Urothelium cell line (cell line): ENCODE results near the gene GPC6.

ENCODE experiments used
- DNase-seq: peaks from one replicate; pipeline ENCODE4 v3.0.0; 2011; ENCODE audit warnings: low spot score, mixed read lengths
- FAIRE-seq: peaks from 2 replicates; lab custom pipeline; 2011; peaks lifted over from hg19 to GRCh38; lab: Jason Lieb, UNC

The GPC6 gene

GRCh38 chr13:93996481-93996880, 769.9 kb downstream of the GPC6 start:
- FAIRE-seq, result no peak
- DNase-seq, result no peak

- no peak for FAIRE-seq
Observed at GRCh38 chr13:94006296-94006695, 779.7 kb downstream of the GPC6 start.

GRCh38 chr13:94007072-94007471, 780.5 kb downstream of the GPC6 start:
- no peak for DNase-seq
- FAIRE-seq, result no peak

More at GRCh38 chr13:94006296-94006695, 779.7 kb downstream of the GPC6 start:
- no peak for DNase-seq

DNA sequence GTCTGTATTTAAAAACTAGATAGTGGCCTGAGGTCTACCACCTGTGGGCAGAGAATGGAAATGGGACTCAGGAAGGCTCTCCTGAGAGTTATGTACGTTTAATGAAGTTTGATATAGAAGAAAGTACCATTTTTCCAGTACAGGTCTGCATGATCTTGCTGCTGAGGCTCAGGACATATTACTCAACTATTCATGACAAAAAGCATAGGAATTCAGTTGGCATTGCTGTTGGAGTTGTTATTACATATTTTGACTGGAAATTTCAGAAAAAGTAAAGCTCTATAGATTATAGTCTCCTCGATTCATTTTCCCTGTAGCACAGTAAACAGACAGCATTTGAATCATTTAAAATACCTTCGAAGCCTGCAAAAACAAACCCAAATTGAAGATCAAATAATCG, 783.1 kb downstream of the GPC6 start:
- FAIRE-seq (no peak), DNase-seq (no peak)

- DNase-seq (no peak), FAIRE-seq (no peak)
Observed at GRCh38 chr13:94014461-94014860, 787.9 kb downstream of the GPC6 start.

DNA sequence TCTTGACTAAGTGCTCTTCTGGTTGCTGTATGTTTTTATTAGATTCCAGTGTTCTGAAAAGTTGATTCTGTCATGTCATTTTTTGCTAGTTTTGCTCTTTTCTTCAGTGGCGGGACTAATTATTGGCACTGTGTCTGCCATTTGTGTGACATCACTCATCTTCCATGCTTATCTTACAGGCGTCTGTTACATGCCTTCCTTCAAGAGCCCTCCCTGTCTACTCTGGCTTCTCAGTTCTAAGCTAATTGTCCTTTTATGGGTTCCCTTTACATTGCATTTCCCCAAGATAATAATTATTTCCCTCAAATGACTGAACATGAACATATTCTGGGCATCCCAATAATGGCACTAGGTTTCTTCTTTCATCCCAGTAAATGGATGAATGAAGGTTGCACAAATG, 793.8 kb downstream of the GPC6 start:
- FAIRE-seq, result no peak

GRCh38 chr13:94020833-94021232, 794.2 kb downstream of the GPC6 start:
- no peak for FAIRE-seq
- no peak for DNase-seq

More for the DNA sequence above, 793.8 kb downstream of the GPC6 start:
- no peak for DNase-seq

DNA sequence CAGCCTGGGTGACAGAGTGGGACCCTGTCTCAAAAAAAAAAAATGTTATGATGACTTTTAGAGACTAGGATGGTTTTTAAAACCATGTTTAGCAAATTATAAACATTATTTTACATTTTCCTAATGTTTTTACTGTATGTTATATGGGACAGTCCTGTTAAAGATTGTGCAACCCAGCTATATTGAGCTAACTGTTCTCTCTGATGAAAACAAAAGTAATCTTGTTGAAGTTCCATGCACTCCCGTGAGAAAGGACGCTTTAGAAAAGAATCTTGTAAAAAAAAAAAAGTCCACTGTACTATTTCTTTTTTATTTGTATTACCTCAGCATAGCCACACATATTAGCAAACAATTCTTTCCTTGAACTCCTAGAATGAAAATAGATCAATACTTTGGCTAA, 801.6 kb downstream of the GPC6 start:
- FAIRE-seq, result no peak
- no peak for DNase-seq

DNA sequence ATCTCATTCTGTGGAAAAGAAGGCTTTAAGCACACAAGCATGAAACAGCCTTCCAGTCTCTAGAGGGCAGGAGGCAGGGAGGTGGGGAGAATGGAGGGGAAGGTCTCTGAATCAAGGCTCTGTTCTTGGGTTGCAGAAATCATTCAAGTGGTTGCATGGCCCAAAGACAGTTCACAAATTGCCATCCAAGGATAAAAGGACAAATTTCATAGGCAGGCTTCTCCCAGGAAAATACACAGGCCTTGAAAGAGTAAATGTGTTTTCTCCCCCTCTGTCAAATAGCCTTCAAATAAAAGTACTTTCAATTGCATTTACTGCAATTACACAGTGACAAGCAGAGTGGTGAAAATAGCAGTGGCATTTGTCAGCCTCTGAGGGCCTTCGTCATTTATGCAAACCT, 802.0 kb downstream of the GPC6 start:
- DNase-seq, result no peak
- FAIRE-seq, result no peak

DNA sequence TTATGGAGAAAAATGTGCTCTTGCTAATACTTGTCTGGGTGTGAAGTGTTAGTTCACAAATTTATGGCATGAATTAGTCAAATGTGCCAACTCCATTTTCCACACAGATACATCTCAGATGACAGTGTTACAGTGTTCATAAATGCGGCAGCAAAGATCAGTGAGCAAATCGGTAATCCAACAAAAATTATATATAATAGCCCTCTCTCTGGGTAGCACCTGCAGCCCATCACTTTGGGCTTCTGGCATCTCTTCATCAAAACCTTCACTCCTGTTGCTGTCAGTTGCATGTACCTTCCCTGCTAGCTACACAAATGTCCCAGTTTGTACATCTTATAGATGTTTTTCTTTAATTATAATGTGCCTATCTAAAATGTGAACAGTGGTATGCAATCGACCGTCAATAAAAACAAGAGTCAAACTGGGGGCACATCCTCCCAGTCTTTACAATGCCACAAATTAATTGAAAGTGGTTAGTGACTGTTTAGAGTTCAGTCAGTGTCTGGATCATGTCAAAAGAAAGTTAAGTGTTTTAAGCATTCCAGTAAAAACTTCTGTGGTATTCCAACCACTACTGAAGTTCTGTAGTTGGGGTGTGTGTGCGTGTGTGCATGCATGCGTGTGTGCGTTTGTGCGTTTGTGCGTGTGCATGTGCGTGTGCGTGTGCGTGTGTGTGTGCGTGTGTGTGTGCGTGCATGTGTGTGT, 804.0 kb downstream of the GPC6 start:
- no peak for DNase-seq
- no peak for FAIRE-seq

GRCh38 chr13:94031609-94032008, 805.0 kb downstream of the GPC6 start:
- DNase-seq, result no peak
- no peak for FAIRE-seq

DNA sequence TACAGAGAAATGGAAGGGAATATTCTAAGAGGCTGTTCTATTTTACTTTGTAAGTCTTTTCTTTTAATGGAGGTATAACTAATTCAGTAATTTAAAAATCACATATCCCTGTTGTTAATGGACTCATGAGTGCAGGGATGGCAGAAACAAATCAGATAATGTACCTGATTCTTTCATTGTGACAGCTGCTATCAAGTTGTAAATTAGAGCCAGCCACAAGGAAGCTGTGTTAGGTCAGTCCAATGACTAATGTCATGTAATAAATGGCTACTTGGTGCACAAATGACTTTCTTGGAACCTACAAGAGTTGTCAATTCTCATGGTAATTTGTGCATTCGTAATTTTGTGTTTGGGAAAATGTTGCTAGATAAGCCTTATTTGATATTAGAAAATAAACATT, 806.5 kb downstream of the GPC6 start:
- FAIRE-seq (no peak), DNase-seq (no peak)

GRCh38 chr13:94033830-94034642, 807.4 kb downstream of the GPC6 start:
- no peak for FAIRE-seq
- DNase-seq, result no peak

DNA sequence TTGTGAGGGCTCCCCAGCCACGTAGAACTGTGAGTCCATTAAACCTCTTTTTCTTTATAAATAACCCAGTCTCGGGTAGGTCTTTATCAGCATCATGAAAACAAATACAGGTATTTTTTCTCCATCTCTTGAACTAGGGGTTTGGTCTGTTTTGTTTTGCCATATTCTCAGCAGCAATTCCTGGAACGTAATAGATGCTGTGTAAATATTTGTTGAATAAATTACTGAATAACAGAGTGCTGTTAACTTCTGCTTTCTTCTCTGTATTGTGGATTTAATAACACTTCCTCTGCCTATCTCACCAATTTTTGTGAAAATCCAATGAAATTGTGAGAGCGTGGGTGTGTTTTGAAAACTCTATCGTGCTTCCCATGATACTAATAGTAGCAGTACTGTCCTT, 823.4 kb downstream of the GPC6 start:
- FAIRE-seq (no peak), DNase-seq (no peak)

- DNase-seq (no peak), FAIRE-seq (no peak)
Observed at GRCh38 chr13:94050686-94051085, 824.1 kb downstream of the GPC6 start.

DNA sequence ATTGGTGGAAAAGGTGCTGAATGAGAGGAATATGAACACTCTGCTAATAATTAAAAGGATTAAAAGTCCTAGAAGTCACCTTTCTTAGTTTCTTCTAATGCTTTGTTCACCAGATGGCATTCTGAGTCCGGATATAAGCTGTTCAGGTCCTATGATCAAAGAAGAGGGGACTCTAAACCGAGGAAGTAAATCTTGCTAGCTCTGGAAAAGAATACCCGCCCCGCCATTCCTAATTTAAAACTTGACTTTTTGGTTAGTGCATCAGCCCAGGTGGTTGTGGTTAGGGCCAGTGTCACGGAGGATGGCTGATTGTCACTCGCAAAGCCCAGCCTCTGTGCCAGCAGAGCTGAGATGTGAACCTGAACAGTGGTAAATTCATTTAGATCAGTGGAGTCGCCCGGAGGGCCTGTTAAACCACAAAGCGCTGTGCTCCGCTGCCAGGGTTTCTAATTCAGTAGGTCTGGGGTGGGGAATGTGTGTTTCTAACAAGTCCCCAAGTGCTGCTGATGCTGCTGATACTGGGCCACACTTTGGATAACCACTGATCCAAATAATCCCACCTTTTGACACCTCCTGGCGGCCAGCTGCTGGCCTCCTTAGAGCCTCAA, 827.5 kb downstream of the GPC6 start:
- no peak for DNase-seq
- no peak for FAIRE-seq

DNA sequence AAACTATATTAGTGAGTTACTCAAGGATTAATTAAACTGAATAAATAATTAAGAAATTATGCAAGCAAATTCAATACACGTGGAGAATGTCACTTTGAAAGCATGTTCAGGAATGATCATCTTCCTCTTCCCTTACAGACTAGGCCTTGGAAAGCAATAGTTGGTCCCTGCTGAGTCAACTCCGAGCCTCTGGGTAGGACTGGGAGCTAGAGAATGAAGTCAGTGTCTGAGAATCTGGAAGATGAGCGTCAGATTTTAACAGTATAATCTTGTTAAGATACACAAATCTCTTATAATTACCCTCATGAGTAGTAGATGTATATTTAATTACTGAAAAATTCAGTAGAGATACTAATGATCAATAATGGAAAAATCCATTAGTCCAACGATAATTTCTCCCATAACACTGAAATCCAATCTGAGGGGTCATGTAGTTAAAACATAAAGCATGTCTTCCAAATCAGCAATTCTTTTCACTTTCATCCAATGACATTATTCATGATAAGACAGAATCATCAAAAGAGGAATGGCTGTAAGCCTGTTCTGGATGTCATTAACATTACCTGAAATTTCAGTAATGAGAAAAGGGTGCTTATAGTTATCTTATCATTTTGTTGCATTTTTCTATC, 829.9 kb downstream of the GPC6 start:
- FAIRE-seq, result no peak
- no peak for DNase-seq

GRCh38 chr13:94057618-94058186, 831.1 kb downstream of the GPC6 start:
- FAIRE-seq (no peak), DNase-seq (no peak)

DNA sequence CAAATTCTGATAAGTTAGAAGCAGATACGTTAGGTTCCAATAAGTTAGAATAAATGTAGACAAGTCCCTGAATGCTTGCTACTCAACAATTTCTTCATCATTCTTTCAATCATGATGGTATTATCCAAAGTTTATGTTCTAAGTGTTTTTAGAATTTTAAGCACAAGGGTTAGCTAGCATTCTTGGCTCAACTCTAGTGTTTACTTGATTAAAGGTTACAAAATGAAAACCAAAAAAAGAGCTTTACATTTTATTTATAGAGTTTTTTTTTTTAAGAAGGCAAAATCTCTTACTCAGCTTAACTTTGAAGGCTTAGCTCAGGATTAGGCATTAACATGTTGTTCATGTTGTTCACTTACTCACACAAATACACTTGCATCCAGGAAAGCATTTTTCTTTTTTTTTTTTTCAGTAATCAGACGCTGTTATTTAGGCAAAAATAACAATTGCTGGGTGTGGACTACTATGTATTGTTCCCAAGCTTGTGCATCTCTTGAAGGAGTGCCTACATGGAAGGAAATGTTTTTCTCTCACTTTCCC, 832.3 kb downstream of the GPC6 start:
- no peak for FAIRE-seq
- no peak for DNase-seq

GRCh38 chr13:94061301-94061700, 834.7 kb downstream of the GPC6 start:
- no peak for DNase-seq
- FAIRE-seq, result no peak

- FAIRE-seq, result no peak
Observed at GRCh38 chr13:94063096-94063495, 836.5 kb downstream of the GPC6 start.

More at GRCh38 chr13:94063096-94063495, 836.5 kb downstream of the GPC6 start:
- no peak for DNase-seq
